D721Med (cell line): ENCODE measurements around the gene TBC1D22A.

ENCODE experiments used
- DNase-seq: peaks from one replicate; pipeline ENCODE4 v3.0.0; 2011; ENCODE audit warnings: low spot score; ENCODE audit not compliant: insufficient read length
- FAIRE-seq: peaks from 2 replicates; lab custom pipeline; 2011; peaks lifted over from hg19 to GRCh38; lab: Jason Lieb, UNC
- CTCF ChIP-seq: IDR thresholded peaks from 2 replicates; pipeline ENCODE4 v1.5.1; 2012; ENCODE audit warnings: mild to moderate bottlenecking, control low read depth; ENCODE audit not compliant: insufficient read depth; ENCODE audit errors: missing control alignments

TBC1D22A gene

GRCh38 chr22:47029244-47030074 lies 267.0 kb downstream of the TBC1D22A start:
- no peak for FAIRE-seq
- no peak for TF ChIP-seq CTCF
- no peak for DNase-seq

GRCh38 chr22:47030143-47030661 lies 267.8 kb downstream of the TBC1D22A start:
- no peak for TF ChIP-seq CTCF
- FAIRE-seq (no peak), DNase-seq (no peak)

- no peak for TF ChIP-seq CTCF
- DNase-seq (no peak), FAIRE-seq (no peak)
Measured at GRCh38 chr22:47030881-47031627, 268.6 kb downstream of the TBC1D22A start.

GRCh38 chr22:47031628-47031915 lies 269.1 kb downstream of the TBC1D22A start:
- no peak for TF ChIP-seq CTCF
- FAIRE-seq (no peak), DNase-seq (no peak)

- DNase-seq = no peak
Measured at GRCh38 chr22:47032091-47032943, 269.9 kb downstream of the TBC1D22A start.

More at GRCh38 chr22:47032091-47032943, 269.9 kb downstream of the TBC1D22A start:
- no peak for TF ChIP-seq CTCF
- FAIRE-seq = no peak
